Uterus (tissue), 4 donors: ENCODE data around the gene GJB5. TPM values are rescaled to one million over a fixed set of nuclear protein-coding genes. Genes with fewer than 3 reads are reported as not detected.
"Not testable (repeated sequence)": the region's sequence is repeated elsewhere in the genome, so short reads cannot be mapped to it uniquely, and the experiment has no call there.

Experiments used
- DNase-seq, 2 donors: peaks; one replicate each; pipeline ENCODE4 v3.0.0-alpha.2; 2019 to 2020
- H3K27ac ChIP-seq, 2 donors: fragments of 200-600 bp; sonication (generic); 1 replicate in 1 of 2; 2 replicates in 1 of 2; pipeline ENCODE4 v1.5.1; 2016 to 2018
- H3K27me3 ChIP-seq, 2 donors: fragments of 200-600 bp; sonication (generic); one replicate each; pipeline ENCODE4 v1.5.1; 2018 to 2019; ENCODE audit warnings: control low read depth in 1 of 2
- H3K36me3 ChIP-seq, 2 donors: fragments of 200-600 bp; sonication (generic); one replicate each; pipeline ENCODE4 v1.5.1; 2019; ENCODE audit warnings: control low read depth in 1 of 2
- H3K4me1 ChIP-seq, 2 donors: fragments of 200-600 bp; sonication (generic); one replicate each; pipeline ENCODE4 v1.5.1; 2018 to 2019; ENCODE audit warnings: control low read depth in 1 of 2
- H3K4me3 ChIP-seq, 2 donors: fragments of 200-600 bp; sonication (generic); 1 replicate in 1 of 2; 2 replicates in 1 of 2; pipeline ENCODE4 v1.5.1; 2018 to 2019; ENCODE audit warnings: mild to moderate bottlenecking in 1 of 2
- H3K9me3 ChIP-seq, 2 donors: fragments of 200-600 bp; sonication (generic); one replicate each; pipeline ENCODE4 v1.5.1; 2019; ENCODE audit warnings: control low read depth in 1 of 2
- POLR2A ChIP-seq, 2 donors: fragments of 450-650 bp; IDR thresholded peaks; one replicate each; pipeline ENCODE4 v1.6.1; 2016; ENCODE audit warnings: antibody characterized with exemption in 2 of 2, mild to moderate bottlenecking in 1 of 2, moderate library complexity in 1 of 2
- intact Hi-C: fragments of 100-400 bp; cut with DNase I; formaldehyde crosslinking; loops from one replicate; pipeline ENCODE4 v1.15.1; 2023; ENCODE audit warnings: low total_unique reads
- total RNA-seq, 4 donors: library from RNA; depleted of rRNA in 3 of 4; stranded (reverse); fragments of >200 nt in 3 of 4; gene quantifications; one replicate each; pipeline versions ENCODE4 v1.1.0 to v1.2.4, GENCODE V29; 2014 to 2023
- TF ChIP-seq, protein P1 (sequence below), 4 experiments: fragments of 200-600 bp in 2 of 4; fragments of 450-650 bp in 2 of 4; sonication (generic) in 2 of 4; IDR thresholded peaks; one replicate each; pipeline ENCODE4 v1.5.1; 2016 to 2019; ENCODE audit warnings: antibody characterized with exemption in 4 of 4, mild to moderate bottlenecking in 2 of 4, moderate library complexity in 1 of 4
- donor health status: DM: yes; HTN: yes; CAD: no.

GJB5 gene
- total RNA-seq, 4 donors from 2014 or later = 0.41 TPM; not detected in 3

- H3K36me3 ChIP-seq = no peaks in the 10 kb centered on the region
- intact Hi-C loops = no loop called here
- TF ChIP-seq, protein P1, sequence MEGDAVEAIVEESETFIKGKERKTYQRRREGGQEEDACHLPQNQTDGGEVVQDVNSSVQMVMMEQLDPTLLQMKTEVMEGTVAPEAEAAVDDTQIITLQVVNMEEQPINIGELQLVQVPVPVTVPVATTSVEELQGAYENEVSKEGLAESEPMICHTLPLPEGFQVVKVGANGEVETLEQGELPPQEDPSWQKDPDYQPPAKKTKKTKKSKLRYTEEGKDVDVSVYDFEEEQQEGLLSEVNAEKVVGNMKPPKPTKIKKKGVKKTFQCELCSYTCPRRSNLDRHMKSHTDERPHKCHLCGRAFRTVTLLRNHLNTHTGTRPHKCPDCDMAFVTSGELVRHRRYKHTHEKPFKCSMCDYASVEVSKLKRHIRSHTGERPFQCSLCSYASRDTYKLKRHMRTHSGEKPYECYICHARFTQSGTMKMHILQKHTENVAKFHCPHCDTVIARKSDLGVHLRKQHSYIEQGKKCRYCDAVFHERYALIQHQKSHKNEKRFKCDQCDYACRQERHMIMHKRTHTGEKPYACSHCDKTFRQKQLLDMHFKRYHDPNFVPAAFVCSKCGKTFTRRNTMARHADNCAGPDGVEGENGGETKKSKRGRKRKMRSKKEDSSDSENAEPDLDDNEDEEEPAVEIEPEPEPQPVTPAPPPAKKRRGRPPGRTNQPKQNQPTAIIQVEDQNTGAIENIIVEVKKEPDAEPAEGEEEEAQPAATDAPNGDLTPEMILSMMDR (IDR thresholded peaks at IDR 0.05) = no peak
- no peak for TF ChIP-seq POLR2A (IDR thresholded peaks at IDR 0.05)
Observed at GRCh38 chr1:34763142-34763781, 8.4 kb downstream of the GJB5 start.

GRCh38 chr1:34768856-34769255 is 14.0 kb downstream of the GJB5 start:
- intact Hi-C loops = no loop called here
- DNase-seq = no peak
- Histone ChIP-seq H3K27ac (no peak overlapping the region), H3K36me3 (no peaks in the 10 kb centered on the region), H3K9me3 (no peaks in the 10 kb centered on the region), H3K4me1 (no peaks in the 10 kb centered on the region), H3K4me3 (no peak overlapping the region), H3K27me3 (no peaks in the 10 kb centered on the region)
- TF ChIP-seq, protein P1 (IDR thresholded peaks at IDR 0.05) = no peak
- no peak for TF ChIP-seq POLR2A (IDR thresholded peaks at IDR 0.05)

More at GRCh38 chr1:34763142-34763781, 8.4 kb downstream of the GJB5 start:
- Histone ChIP-seq H3K4me3 (no peak overlapping the region), H3K27ac (no peak overlapping the region), H3K27me3 (no peaks in the 10 kb centered on the region), H3K4me1 (no peaks in the 10 kb centered on the region), H3K9me3 (no peaks in the 10 kb centered on the region)
- DNase-seq = no peak

DNA sequence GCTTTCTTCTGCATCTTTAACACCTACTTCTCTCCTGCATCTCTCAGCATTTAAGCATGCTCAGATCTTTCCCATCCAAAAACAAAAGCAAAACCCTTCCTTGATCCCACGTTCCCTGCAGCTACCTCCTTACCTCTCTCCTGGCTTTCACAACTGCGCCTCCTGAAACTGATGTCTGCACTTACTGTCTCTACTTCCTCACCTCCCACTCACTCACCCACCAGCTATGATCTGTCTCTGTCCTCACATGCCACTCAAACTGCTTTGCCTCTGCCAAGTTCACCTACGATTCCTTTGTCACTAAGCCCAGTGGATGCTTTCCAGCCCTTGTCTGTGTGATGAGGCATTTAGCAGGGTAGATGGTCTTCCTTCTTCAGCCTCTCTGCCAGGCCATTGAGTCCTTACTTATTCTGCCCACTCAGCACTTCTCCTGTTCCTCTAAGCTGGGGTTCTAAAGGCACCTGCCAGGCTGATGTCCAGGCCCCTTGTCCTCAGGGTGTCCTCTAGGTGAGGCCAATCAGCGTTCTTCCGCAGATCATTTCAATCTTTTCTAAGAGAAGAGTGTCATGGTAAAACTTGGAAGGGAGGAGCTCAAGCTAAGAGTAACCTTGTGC is 16.2 kb downstream of the GJB5 start:
- H3K4me1 ChIP-seq = no peaks in the 10 kb centered on the region
- no peak overlapping the region for H3K27ac ChIP-seq
- H3K4me3 ChIP-seq = no peak overlapping the region
- no peak for DNase-seq
- TF ChIP-seq, protein P1 (IDR thresholded peaks at IDR 0.05) = no peak
- no peak for TF ChIP-seq POLR2A (IDR thresholded peaks at IDR 0.05)
- no peaks in the 10 kb centered on the region for H3K27me3 ChIP-seq
- intact Hi-C loops = no loop called here
- H3K36me3 ChIP-seq = no peaks in the 10 kb centered on the region
- no peaks in the 10 kb centered on the region for H3K9me3 ChIP-seq

DNA sequence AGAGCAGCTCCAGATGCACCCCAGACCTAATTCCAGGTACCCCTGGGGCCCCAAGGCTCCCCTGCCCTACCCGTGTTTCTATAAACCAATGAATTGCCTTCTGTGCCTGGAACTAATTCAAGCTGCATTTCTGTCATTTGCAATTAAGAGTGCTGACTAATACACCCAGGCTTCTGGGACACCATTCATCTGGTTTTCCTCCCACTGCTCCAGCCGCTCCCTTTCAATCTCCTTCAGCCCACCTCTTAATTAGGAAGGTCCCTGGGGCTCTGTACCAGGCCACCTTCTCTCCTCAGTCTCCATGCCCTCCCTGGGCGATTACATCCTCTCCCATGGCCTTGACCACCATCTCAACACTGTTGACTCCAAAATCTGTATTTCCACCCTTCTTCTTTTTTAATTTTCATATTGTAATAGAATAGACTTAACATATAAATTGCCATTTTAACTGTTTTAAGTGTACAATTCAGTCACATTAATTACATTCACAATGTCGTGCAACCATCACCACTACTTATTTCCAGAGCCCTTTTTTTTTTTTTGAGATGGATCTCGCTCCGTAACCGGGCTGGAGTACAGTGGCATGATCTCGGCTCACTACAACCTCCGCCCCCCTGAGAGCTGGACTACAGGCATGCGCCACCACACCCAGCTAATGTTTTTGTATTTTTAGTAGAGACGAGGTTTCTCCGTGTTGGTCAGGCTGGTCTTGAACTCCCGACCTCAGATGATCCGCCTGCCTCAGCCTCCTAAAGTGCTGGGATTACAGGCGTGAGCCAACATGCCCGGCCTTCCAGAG is 16.9 kb downstream of the GJB5 start:
- DNase-seq = no peak
- H3K27me3 ChIP-seq = no peaks in the 10 kb centered on the region
- H3K36me3 ChIP-seq = no peaks in the 10 kb centered on the region
- TF ChIP-seq, protein P1 (IDR thresholded peaks at IDR 0.05) = no peak
- no peak for TF ChIP-seq POLR2A (IDR thresholded peaks at IDR 0.05)
- no peak overlapping the region for H3K4me3 ChIP-seq
- H3K27ac ChIP-seq = no peak overlapping the region
- intact Hi-C loops = no loop called here
- H3K4me1 ChIP-seq = no peaks in the 10 kb centered on the region
- no peaks in the 10 kb centered on the region for H3K9me3 ChIP-seq

DNA sequence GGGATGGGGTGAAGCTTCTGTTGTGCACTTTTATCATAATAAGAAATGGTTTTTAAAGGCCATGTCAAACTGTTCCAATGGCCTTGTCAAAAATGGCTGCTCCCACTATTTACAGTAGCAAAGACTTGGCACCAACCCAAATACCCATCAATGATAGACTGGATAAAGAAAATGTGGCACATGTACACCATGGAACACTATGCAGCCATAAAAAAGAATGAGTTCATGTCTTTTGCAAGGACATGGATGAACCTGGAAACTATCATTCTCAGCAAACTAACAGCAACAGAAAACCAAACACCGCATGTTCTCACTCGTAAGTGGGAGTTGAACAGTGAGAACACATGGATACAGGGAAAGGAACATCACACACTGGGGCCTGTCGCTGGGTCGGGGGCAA is 18.3 kb downstream of the GJB5 start:
- H3K36me3 ChIP-seq, DNase-seq, H3K27me3 ChIP-seq, H3K4me3 ChIP-seq, H3K27ac ChIP-seq, H3K4me1 ChIP-seq, H3K9me3 ChIP-seq, intact Hi-C loops: not testable (repeated sequence)
